Effector CD8-positive, alpha-beta T cell (primary cell): Measurements from ENCODE around the gene SSUH2.
"Not testable (repeated sequence)": the region's sequence is repeated elsewhere in the genome, so short reads cannot be mapped to it uniquely, and the experiment has no call there.

Source experiments
- DNase-seq: peaks from one replicate; lab custom pipeline; 2025; lab: John Stamatoyannopoulos, UW

SSUH2 gene

DNA sequence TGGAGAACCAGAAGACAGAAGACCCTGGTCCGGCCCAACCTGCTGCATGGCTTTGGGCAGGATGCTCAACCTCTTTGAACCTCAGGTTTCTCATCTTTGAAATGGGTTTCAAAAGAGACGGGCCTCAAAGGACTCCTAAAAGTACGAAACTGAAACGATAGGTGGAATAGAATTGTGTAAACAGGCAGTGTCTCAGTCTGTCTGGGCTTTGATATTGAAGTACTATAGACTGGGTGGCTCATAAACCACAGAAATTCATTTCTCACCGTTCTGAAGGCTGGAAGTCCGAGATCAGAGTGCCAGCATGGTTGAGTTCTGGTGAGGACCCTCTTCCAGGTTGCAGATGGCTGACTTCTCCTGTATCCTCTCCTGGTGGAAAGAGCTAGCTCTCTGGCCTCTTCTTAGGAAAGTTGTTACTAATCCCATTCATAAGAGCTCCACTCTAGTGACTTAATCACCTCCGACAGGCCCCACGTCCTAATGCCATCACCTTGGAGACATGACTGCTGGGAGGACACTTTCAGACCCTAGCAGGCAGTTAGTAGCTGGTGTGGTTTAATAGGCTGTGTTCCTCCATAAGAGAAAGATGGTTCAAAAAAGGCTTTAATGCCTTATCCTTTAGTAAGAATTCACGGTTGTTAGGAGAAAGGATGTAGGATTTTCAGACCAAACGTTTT, 35.7 kb downstream of the SSUH2 start:
- DNase-seq, result no peak

DNA sequence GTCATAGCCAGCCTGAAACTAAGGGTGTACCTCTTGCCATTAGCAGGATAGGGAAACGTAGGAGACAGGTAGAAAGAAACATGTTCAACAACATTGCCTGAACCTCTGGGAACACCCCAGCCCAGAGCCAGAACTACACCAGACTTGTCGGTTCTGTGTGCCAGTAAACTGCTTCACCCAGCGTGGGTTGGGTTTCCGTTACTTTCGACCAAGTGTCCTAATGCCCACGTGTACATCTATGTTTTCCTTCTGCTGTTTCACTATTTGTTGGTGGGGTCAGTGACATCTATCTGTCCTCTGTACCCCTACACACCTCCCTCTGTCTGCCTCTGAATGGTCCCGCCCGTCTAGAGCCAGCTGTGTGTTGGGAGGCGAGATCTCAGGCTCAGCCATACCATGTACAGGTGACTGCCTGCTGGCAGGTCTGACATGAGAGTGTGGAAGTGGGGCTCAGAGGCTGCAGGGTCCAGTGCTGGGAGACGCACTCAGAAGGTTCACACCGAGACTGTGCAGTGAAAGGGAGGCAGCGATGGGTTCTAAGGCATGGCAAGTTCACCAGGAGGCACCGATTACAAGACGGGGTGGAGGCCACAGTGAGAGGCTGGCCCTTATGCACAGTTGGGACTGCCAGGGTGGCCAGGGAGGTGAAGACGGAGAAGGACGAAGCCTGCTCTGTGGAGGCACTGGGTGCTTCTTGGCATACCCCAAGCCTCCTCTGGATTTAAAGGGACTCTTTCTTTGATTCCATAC, 36.4 kb downstream of the SSUH2 start:
- DNase-seq, result no peak

DNA sequence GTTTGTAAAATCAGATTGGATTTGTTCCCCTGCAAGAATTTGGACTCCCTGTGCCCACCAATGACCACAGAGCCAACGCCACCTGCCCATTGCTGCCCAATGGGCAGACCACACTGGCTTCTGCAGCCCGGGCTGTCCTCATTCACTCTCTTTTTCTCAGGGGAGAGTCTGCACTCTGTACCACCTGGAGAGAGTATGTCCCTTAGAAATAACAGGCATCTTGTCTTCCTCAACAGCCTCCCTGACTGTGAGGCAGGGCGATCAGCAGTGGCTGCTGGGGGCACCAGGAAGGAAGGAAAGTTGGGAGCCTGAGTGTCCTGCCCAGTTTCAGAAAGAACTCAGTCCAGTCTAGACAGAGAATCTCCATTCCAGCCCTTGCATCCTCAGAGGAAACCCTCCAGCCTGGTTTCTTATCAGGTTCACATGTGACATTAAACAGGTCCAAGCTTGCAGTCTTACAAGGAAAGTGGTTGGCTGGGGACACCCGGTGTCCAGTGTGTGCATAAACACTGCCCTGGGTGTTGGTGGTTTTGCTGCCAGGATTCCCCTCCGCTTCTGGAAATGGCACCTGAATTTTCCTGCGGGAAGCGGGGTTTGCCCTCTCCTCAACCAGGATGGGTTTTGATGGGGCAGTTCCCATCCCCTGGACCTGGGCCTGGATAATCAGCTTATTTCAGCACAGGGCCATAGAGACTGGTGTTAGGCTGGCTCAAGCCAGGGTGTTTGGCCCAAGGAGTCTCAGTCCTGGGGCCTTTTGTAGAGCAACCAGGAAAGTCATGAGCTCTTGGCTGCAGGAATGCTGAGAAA, 37.2 kb downstream of the SSUH2 start:
- no peak for DNase-seq

DNA sequence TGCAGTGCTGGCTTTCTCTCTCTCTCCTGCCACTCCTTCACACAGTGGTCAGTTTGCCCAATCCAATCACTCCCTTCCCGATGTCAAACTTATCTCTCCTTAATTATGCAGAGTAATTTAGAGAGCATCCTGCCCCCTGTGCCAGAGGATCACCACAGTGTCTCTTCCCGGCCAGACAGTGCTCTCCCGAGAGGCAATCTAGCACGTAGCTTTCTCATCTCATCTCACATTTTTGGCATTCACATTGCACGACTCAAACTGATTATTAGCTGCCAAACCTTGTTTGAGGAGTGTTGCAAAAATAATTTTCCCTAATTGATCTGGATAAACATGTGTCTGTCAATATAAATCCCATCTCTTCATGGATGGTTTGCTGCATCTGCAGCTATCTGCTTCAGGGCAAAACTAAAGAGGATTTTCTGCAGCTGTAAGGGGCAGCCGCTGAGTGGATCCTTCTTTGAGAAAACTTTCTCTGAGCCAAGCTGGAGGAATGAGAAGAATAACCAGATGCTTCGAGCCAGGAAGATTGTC, 37.8 kb downstream of the SSUH2 start:
- DNase-seq, result no peak

DNA sequence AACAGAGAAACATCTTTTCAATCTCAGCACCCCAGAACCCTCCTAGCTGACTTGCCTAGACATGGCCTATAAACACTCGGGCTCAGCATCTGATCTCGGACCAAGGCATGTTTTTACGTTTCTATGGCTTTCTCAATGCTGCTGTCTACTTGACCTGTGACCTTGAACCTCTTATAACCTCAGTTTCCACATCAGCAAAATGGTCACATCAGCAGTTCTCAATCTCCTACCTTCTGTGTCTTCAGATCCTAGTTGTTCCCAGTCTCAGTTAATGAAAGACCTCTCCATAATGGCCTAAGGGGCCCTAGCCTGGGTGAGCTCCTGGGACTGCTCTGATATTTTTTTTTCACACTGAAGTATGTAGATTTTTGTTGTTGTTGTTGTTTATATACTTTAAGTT, 39.6 kb downstream of the SSUH2 start:
- DNase-seq, result no peak

DNA sequence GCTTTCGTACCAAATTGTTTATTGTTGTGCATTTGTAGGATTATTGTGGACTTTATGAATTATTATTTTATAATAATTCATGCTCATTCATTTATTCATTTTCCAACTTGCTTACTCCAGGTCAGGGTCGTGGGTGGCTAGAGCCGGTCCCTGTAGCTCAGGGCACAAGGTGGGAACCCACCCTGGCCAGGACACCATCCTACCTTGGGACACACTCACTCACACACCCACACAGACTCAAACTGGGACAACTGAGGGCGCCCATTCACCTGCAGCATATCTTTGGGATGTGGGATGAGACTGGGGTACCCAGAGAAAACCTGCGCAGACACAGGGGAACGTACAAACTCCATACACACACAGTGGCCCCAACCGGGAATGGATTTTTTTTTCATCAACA, 40.6 kb downstream of the SSUH2 start:
- no peak for DNase-seq

DNA sequence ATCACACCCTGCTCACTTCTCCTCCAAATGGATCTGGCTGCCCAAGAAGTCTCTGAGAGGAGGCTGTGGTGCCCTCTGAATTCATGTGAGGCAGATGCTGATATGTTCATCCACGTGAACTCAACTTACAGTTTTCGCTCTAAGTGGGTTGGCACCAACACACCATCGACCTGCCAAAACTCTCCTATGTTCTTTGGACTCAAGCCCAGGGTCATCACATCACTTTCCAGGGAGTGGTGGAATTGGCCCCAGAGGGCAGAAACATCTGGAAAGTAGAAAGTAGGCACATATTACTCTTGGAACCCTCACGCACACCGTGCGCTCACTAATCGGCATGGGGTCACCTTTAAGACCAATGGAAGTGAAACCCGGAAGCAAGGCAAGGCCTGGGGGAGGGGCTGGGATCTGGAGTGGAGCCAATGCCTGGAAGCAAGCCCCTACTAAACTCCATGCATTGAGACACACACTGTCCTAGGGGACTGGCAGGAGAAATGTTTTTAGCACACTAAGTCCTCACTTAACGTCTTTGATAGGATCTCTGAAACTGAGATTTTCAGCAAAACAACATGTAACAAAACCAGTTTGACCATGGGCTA, 41.4 kb downstream of the SSUH2 start:
- no peak for DNase-seq

DNA sequence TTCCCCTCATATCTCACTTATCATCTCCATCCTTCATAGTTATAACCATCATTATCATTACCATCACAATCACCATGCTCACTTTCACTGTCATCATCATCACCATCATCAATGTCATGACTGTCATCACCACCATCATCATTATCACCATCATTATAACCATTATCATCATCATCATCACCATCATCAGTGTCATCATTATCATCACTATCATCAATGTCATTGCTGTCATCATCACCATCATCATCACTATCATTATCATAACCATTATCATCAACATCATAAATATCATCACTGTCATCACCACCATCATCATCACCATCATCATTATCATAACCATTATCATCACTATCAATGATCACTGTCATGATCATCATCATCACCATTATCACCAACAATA, 44.1 kb downstream of the SSUH2 start:
- no peak for DNase-seq

DNA sequence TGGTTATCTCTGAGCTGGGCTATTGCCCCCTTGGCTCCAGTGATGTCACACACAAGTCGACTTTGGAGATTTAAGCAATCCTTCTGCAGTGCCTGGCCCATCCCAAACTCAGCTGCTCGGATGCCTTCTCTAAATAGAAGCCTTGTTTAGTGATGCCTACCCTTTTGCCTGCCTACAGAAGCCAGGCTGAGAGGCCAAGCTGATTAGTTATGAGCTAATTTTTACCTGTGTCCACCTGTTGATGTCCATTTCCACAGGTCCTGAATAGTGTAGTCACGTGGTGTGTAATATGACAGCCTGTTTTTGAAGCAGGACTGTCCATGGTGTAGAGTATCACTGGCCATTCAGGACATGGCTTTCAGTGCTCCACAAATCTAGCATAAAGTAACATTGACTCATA, 45.5 kb downstream of the SSUH2 start:
- no peak for DNase-seq

DNA sequence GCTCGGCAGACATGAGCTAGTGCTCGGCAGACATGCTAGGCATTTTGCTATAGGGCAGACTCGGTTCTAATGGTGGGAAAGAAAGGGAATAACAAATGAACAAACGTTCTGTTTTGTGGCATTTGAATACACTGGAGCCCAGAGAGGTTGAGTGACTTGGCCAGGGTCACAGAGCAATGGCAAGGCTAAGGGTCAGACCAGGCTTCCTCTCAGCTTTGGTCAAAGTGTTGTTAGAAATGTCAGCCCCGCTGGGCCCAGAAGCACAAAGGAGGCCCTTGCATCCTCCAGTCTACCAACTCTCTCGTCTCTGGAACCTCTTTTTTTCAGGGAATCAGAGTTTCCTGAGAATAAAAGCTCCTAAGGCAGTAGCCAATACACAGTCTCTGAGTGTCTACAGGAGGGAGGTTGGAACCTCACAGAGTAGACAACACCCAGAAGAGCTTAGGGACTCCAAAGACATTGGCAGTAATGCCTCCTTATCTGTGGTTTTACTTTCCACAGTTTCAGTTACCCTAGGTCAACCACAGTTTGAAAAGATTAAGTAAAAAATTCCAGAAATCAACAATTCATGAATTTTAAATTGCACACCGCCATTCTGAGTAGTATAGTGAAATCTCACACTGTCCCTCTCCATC, 47.3 kb downstream of the SSUH2 start:
- DNase-seq, result no peak

DNA sequence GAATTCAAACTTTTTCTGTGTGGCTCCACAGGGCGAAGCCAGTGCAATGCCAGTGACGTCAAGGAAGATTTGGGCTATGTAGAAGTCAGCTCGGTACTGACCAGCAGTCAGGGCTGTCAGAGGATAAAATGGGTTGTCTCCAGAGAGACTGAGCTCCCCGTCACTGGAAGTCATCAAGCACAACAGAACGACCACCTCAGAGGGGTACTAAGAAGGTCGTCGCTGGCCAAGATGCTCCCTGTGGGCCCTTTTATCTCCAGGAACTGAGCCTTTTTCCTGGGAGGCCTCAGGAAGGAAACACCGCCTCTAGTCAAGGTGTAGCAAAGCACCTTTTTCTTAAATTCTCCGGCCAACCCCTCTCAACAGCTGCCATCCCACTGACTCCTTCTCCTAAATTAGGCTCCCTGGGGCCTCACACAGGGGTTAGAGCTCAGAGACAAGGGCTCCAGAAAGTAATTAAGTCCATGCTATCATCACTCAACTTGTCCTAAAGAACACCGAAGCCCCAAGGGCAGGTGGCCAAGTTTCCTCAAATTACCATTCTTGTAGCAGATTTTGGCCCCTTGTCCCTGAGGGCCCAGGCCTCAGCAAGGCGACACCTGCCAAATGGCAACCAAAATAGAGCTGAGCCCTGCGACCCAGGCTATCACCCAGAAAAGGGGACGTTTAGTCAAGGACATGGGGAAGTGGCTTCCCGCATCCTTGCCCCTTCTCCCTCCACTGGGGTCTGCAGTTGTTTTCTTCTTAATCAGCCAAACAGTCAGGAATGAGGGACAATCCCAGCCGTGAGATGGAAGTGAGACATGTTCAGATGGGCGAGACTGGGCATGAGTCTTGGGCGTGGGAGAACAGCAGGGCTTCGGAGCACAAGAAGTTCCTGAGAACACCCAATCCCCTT, 48.0 kb downstream of the SSUH2 start:
- no peak for DNase-seq

DNA sequence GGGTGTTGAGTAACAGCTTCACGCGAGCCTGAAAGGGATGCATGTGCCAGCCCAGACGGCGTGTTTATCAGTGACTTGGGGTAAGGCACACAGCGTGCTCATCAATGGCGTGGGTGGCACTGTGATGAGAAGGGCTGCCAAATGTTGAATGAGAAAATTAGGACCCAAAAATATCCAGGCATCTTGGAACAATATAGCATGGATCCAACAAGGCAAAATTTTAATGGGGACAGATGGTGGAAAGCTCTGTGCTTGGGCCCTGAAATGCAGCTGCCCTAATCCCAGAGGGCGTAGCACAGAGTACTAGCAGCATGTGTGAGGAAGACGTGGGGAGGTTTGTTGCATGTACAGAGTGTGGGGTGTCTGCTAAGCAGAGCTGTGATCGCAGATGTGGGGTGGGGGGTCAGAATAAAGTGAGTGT, 48.9 kb downstream of the SSUH2 start:
- no peak for DNase-seq

DNA sequence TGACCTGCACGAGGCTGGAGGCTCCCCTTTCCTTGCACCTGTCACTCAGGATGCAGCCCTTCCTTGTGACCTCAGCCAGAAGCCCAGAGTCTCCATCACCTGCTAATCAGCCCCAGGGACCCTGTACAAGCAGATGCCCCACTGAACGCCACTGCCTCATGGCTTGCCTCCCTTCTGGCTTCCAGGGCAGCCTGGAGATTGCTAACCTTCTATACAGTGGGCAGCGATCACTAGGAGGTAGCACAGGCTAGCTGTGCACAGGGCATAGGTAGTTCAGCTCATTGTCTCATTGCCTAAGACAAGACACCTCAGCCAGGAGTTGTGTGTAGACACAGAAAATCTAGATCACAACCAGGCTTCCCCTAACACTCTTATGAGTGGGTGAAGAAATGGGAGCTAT, 49.3 kb downstream of the SSUH2 start:
- no peak for DNase-seq

DNA sequence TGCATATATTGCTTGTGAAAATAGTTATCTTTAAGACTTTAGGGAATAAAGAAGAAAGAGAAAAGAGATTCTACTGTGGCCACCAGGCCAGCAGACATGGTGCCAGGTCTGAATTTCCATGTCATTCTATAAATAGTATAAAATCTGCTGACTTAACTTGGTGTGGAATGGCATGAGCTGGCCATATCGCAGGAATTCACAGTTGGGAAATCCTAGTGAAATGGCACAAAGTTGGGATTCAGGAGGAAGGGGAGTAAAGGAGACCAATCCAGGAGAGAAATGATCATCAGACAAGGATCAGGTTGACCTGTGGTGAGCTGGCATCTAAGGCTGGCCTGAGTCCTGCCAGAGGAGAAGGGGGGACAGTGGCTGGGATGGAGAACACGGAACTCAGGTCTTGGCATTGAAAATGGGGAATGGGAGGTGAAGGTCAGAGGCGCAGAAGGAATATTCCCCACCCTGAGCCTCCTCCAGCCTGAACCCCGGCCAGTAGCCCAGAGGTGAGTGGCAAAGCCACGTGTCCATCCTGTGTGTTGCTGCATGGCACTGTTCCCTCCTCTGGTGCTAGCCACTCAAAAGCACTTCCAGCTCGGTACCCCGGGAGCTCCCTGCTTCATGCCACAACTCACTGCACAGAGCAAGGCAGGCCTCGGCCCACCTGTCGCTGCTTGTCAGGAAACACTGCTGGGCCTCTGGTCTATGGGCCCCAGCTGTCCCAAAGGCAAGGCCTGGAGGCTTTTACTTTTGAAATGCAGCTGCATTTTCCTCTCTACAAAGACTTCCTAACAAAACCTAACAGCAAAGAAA, 51.4 kb downstream of the SSUH2 start:
- no peak for DNase-seq

DNA sequence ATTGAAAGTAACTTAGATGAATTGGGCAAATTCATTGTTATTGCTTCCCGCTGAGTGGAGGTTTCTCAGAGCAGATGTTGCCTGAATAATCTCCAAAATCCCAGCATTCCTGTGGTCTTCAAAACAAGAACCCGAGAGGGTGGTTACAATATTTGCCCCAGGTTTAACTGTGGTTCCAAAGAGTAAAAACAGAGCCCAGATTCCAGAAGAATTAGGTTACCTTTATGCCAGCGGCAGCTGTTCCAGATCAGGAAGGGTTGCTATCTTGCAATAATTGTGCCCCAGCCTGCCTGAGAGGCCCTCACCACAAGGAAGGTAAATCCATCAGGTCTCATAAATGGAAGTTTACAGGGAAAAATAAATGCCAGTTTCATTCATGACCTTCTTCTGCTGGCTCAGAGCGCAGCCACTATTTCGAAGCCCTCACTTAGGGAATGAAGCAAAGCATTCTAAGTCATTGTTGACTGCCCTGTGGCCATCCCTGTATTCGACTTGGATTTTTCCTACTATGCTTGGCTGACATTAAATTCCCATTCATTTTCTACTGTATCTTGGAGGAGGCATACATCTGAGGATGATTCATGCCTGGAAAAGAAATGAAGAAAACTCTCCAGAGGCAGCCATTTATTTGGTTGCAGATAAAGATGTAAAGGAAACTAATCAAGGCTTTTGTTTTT, 54.6 kb downstream of the SSUH2 start:
- no peak for DNase-seq

DNA sequence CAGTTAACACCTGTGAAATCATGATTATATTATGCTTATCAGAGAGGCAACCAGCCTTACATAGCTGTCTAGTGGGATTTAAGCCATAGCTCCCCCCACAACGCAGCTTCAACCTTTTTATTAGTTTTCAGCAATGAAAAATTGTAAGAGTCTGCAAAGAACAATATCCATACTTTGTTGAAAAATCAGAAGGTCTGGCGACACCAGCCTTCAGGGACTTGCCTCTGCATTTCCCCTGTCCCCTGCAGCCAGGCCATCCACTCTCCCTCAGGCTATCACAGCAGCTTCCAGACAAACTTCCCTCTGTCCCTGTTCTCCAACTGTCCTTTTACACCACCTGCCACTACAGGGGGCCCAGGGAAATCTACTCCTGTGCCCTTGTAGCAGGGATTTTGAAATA, 59.9 kb downstream of the SSUH2 start:
- no peak for DNase-seq

DNA sequence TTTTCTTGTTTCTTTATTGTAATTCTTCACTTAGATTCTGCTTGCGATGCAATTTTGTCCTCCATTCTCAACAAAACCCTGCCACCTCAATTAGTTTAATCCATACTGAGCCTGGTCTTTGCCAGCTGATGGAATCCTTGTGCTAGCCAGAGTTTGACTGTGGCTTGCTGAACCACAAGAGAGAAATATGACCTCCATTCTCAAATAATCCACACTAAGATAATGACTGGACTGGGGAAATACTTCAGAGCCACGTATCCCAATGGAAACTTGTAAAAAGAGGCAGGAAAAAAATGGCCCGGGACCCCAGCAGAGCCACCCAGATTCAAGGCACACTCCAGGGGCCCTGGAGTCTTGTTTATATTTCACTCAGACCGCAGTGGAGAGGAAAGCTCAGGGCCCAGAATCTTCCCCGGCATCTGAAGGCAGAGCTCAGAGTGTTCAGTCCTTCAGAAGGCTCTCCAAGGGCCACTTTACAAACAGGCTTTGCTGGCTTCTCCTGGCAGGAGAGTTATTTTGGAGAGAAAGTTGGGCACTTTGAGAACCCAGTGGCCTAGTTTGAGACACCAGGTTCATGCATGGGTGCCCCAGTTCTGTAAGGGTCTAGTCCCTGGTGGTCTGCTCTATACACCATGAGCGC, 62.7 kb downstream of the SSUH2 start:
- DNase-seq, result no peak

DNA sequence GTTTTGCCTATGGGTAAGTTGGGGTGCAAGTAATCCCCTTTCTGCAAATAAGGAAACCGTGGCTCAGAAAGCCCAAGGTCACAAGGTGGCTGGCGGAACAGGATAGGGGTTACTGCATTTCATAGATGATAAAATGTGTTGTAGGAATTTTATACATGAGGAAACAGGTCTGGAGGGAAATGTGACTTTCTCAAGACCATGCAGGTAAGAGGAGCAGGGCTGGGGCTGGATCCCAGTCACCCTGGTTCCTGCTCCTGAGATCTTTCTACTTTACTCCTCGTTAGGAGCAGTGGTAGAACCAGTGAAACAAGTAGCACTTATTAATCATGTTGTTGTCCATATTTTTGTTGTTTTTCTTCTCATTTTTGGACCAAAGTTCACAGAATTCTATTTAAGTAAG, 63.2 kb downstream of the SSUH2 start:
- DNase-seq, result no peak

DNA sequence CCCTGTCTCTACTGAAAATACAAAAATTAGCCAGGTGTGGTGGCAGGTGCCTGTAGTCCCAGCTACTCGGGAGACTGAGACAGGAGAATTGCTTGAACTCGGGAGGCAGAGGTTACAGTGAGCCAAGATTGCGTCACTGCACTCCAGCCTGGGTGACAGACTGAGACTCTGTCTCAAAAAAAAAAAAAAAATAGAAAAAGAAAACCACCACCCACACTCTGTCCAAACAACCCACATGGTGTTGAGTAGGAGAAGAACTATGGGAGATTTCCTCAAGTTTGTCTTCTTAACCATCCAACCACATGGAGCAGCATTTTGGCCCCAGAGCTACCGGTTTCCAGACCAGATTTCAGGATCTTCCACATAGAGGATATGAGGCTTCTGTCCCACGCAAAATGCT, 64.2 kb downstream of the SSUH2 start:
- not testable (repeated sequence) for DNase-seq
